22Rv1 (cell line): ENCODE data around the gene NUDC.
A peak's percentile ranks its signal among the peaks of the same experiment; 100 is the strongest.

Experiments used
- H3K27ac ChIP-seq: fragments of 450-650 bp; 2 replicates; pipeline ENCODE4 v1.5.1; 2017
- ZFX ChIP-seq: fragments of 450-650 bp; IDR thresholded peaks from 2 replicates; pipeline ENCODE4 v1.6.1; 2017; ENCODE audit warnings: antibody characterized with exemption, borderline replicate concordance
- TF ChIP-seq, protein P1 (sequence below): fragments of 450-650 bp; IDR thresholded peaks from 2 replicates; pipeline ENCODE4 v1.5.1; 2017; ENCODE audit warnings: mild to moderate bottlenecking

The NUDC gene

GRCh38 chr1:26888231-26888630, 33.3 kb upstream of the NUDC start:
- H3K27ac ChIP-seq, result no peak overlapping the region; the same call in 1 of the 2 replicates
- TF ChIP-seq, protein P1, sequence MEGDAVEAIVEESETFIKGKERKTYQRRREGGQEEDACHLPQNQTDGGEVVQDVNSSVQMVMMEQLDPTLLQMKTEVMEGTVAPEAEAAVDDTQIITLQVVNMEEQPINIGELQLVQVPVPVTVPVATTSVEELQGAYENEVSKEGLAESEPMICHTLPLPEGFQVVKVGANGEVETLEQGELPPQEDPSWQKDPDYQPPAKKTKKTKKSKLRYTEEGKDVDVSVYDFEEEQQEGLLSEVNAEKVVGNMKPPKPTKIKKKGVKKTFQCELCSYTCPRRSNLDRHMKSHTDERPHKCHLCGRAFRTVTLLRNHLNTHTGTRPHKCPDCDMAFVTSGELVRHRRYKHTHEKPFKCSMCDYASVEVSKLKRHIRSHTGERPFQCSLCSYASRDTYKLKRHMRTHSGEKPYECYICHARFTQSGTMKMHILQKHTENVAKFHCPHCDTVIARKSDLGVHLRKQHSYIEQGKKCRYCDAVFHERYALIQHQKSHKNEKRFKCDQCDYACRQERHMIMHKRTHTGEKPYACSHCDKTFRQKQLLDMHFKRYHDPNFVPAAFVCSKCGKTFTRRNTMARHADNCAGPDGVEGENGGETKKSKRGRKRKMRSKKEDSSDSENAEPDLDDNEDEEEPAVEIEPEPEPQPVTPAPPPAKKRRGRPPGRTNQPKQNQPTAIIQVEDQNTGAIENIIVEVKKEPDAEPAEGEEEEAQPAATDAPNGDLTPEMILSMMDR, result no peak
- no peak for TF ChIP-seq ZFX

DNA sequence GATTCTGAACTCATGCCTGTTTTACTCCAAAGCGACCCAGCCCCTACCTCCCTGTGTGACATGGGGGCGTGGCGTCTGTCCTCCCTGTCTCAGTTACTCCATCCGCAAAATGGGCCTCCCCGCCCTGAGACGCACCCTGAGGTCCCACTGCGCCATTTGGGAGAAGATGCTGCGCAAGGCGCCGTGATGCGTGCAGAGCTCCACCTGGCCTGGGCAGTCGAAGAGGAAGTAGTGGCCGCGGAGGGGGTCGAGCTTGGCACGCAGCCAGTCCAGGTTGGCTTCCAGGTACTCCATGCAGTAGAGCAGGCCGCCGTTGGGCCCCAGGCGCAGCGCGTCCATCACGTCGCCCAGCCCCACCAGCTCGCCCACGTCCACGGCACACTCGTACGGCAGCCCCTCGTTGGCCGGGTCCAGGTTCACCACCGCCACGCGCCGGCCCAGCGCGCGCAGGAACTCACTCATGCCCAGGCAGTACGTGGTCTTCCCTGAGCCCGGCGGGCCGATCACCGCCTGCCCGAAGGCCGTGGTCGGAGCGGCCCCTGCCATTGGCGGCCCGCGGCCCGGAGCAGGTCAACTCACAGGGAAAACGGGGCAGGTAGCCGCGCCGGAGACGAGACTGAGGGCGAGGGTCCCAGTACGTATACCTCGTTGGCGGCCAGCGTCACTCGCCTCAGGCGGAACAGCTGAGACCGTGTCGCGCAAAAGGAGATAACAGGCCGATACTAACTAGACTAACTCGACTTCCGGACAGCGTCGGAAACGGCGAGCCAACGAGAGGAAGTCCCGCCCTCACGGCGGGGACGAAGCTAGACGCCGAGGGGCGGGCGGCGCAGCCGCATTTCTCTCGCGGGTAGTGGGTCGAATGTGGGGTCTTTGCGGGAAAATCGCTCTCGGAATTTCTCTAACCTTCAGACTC, 31.7 kb upstream of the NUDC start, which contains the start of gene GPN2:
TSS of gene GPN2 (minus strand) at position 733 of the 916 bp plus-strand sequence. CDS start at position 546, 187 bp downstream.
- H3K27ac ChIP-seq, result peak within 1 kb of the TSS; percentile 86
- TF ChIP-seq, protein P1, result no peak
- no peak for TF ChIP-seq ZFX

GRCh38 chr1:26890467-26890796, 31.1 kb upstream of the NUDC start:
- peak overlapping the region; percentile 86 for H3K27ac ChIP-seq
- TF ChIP-seq, protein P1, result no peak
- no peak for TF ChIP-seq ZFX

DNA sequence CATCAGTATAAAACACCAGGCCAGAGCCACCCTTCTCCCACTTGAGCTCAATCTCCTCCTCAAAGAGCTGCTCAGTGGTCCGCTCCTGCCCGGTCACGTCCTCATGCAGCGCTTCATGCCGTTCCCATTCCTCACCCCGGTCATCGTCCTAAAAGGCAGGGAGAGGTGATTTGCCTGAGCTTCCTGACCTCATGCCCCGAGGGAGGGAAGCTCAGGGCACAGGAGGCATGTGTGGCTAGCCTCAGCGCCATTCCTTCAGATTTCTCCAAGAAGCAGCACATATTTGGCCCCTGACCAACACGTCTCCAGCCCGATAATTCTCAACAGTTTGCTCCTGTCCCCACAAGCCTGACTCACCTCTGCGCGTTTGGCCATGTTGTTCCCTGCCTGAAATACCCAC, 27.3 kb upstream of the NUDC start:
- TF ChIP-seq, protein P1, result no peak
- no peak for TF ChIP-seq ZFX

GRCh38 chr1:26897351-26897750, 24.2 kb upstream of the NUDC start:
- H3K27ac ChIP-seq, result no peak overlapping the region
- TF ChIP-seq, protein P1, result no peak
- TF ChIP-seq ZFX, result no peak

More for the DNA sequence above, 27.3 kb upstream of the NUDC start:
- no peak overlapping the region for H3K27ac ChIP-seq

DNA sequence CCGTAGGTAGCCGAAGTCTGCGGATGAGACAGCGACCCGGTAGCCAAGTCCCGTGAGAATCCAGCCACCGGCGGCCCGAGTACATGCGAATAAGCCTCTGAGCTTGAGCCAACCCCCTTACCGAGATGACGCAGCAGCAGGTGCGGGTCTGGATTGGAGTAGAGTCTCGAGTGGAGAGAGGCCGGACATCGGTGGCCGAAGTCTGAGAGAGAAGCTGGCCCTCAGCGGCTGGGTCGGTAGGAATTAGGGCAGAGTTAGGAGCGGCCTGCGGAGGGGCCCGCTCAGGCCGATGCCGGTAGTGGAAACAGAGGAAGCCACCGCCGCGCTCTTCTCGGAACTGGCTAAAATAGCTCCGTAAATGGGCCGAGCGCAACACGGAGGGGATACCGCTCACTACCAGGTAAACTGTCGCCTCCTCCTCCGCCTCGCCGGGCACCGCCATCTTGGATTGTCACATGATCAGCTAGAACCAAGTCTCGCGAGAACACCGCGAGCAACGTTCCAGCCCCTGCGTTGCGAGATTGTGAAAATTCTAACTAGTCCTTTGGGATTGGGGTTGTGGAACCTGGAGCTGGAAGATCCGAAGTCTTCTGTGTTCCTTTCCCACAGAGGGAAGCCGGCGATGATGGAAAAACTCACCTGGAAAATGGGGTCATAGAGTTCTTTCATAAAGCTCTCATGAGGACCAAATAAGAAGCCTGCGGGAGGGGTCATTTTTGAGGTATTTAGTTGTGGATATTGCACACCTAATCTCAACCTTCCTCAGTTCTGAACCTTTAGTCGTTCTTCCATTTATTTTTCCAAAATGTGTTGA, 21.3 kb upstream of the NUDC start, which contains the start of gene GPATCH3:
TSS of gene GPATCH3 (minus strand) at position 467 of the 814 bp plus-strand sequence. CDS start at position 442, 25 bp downstream.
- peak within 1 kb of the TSS; percentile 85 for H3K27ac ChIP-seq
- no peak for TF ChIP-seq ZFX
- TF ChIP-seq, protein P1, result no peak
